ENCODE results near the gene TM7SF2.
"Not testable (repeated sequence)": the region's sequence is repeated elsewhere in the genome, so short reads cannot be mapped to it uniquely, and the experiment has no call there.

Gene TM7SF2

GRCh38 chr11:65115361-65116082, 3.9 kb downstream of the TM7SF2 start:
- no peak for DNase-seq (ENCODE audit: low spot score)

GRCh38 chr11:65116370-65117205, 4.9 kb downstream of the TM7SF2 start:
- DNase-seq (ENCODE audit: low spot score), result peak; percentile 19

DNA sequence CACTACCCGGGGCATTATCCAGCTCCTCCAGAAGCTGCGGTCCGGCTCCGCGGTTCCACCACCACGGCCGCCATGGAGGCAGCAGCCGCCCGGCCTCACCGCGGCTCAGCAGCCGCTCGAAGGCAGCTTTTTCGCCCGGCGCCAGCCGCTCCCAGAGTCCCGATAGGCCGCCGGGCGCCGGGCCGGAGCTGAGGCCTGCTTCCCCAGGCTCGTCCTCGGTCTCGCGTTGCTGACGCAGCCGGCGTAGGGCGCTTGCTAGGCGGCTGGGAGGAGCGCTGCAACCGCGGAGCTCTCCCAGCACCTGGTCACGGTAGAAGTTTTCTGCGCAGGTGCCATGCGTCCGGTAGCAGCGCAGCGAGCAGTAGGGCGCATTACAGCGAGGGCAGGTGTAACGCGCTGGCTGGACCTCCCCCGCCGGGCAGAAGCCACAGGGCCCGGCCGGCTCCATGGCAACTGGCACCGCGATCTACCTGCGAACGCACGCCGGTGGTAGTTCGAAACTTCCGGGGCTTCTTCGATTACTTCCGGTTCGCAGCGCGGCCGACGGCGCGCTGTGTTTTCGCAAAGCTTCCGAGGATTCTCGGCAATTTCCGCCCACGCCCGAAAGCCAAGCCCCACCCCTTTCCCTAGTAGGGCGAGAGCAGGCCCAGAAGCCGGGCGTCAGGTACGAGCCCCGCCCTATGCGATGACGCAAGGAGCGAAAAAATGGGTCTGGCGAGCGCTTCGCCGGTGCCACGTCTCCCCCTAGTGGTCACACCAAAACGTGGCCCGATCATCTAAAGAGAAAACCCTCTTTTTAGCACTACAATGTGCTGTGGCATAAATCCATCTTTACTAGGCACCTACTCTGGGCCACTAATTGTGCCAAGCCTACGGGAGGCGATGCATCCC, 5.8 kb downstream of the TM7SF2 start, which contains the start of gene ZNHIT2:
TSS of gene ZNHIT2 (minus strand) at position 496 of the 891 bp plus-strand sequence. CDS start at position 448, 48 bp downstream.
- peak; percentile 98 for DNase-seq (ENCODE audit: low spot score)

DNA sequence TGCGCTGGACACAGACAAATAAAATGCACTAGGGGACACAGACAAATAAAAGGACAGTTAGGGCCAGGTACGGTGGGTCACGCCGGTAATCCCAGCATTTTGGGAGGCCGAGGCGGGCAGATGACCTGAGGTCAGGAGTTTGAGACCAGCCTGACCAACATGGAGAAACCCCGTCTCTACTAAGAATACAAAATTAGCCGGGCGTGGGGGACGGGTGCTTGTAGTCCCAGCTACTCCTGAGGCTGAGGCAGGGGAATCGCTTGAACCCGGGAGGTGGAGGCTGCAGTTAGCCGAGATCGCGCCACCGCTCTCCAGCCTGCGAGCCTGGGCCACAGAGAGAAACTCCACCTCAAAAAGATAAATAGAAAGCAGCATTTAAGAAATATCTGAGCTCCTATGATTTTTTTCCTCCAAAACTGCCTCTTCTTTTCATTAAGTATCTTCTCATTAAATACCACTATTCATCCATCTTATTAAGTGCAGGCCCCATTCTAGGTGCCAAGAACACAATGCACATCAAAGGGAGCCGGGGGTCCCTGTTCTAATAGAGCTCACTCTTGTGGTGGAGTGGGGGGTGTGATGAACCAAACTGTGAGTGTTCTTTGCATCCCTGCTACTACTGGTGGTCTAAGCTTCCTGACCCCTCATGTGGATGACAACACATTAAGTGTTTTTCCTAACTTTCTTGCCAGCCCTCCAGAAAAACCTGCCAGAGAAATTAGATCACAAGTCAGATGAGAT, 6.6 kb downstream of the TM7SF2 start:
- no peak for DNase-seq (ENCODE audit: low spot score)

GRCh38 chr11:65118891-65119669, 7.4 kb downstream of the TM7SF2 start:
- not testable (repeated sequence) for DNase-seq (ENCODE audit: low spot score)

- no peak for DNase-seq (ENCODE audit: low spot score)
Measured at GRCh38 chr11:65119670-65119995, 8.0 kb downstream of the TM7SF2 start.

GRCh38 chr11:65120831-65121230, 9.2 kb downstream of the TM7SF2 start:
- DNase-seq (ENCODE audit: low spot score), result no peak

DNA sequence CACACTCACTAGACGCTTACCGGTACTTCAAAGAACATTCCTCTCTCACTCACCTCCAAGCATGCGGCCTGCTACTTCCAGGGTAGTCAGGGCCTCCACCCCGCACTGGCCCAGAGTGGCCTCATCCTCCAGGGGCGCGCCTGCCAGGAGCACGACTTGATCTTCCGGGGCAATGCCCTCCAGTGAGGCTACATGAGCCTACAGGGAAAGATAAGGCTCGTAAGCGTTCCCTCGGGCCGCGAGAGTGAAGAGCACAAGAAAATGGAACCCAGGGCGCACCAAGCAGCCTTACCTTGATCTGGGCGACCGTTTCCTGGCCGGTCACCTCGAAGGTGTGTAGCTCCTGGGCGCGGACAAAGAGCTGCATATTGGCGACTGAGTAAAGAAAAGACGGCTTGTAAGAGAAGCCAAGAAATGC, 9.8 kb downstream of the TM7SF2 start:
- DNase-seq (ENCODE audit: low spot score), result no peak

GRCh38 chr11:65121865-65122696, 10.4 kb downstream of the TM7SF2 start, which contains the start of the genes FAU and MRPL49:
FAU (minus strand) TSS chr11:65122134; CDS start chr11:65121813, 321 bp downstream.
MRPL49 (plus strand) TSS chr11:65122321; CDS start chr11:65122347, 26 bp downstream.
- DNase-seq (ENCODE audit: low spot score), result peak; percentile 100

DNA sequence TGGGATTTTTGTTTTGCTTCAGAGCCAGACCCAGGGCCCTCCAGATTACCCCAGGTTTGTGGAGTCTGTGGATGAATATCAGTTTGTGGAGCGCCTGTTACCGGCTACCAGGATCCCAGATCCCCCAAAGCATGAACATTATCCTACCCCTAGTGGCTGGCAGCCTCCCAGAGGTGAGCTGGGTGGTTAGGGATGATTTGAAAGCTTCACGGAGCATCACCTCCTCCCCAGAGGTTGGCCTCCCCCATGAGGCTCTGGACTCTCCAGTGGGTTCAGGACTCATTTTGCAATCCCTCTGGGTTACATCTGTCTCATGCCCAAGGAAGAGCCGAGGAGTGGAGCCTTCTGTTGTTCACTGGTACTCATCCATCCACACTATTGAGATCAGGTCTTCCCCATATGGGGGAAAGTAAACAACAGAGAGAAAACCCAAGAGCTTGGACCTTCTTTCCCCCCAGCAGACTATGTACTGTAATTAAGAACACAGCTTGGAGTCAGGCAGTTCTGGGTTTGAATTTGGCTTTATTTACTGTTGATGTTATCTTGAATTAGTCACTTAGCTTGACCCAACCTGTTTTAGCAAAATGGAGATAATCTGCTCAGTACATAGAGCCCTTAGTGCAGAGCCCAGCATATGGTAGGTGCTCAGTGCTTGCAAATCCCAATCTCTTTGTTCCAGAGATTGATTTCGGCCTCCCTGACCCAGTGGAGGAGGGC, 13.0 kb downstream of the TM7SF2 start:
- no peak for DNase-seq (ENCODE audit: low spot score)

GRCh38 chr11:65125197-65126056, 13.8 kb downstream of the TM7SF2 start:
- no peak for DNase-seq (ENCODE audit: low spot score)

DNA sequence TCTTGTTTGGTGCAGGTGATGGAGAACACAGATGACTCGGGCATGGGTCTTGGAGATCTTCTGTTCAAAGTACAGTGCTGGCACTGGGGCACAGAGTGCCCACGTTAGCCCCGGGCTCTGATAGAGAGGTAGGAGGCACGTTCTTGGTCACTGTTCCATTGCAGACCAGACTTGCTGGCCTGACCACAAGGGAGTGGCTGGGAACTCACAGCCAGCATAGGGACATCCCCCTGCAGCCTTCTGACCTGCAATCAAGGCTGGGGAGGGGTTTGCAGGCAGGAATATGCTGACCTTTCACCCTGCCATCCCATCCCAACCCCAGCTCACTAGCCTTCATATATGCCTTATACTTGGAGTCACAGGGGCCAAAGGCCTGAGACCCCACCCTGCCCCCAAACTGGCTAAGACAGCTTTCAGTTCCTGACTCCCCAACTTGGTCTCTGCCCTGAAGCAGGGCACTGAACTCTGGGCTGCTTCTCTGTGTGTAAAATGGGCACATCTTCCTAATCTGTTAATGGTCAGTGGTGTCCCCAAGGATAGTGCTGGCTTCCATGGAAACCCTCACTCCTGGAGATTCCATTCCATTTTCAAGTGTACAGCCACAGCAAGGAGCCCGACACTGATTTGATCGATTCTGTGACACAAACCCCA, 15.1 kb downstream of the TM7SF2 start:
- DNase-seq (ENCODE audit: low spot score), result no peak

- DNase-seq (ENCODE audit: low spot score), result no peak
Measured at GRCh38 chr11:65127473-65128181, 16.0 kb downstream of the TM7SF2 start.

DNA sequence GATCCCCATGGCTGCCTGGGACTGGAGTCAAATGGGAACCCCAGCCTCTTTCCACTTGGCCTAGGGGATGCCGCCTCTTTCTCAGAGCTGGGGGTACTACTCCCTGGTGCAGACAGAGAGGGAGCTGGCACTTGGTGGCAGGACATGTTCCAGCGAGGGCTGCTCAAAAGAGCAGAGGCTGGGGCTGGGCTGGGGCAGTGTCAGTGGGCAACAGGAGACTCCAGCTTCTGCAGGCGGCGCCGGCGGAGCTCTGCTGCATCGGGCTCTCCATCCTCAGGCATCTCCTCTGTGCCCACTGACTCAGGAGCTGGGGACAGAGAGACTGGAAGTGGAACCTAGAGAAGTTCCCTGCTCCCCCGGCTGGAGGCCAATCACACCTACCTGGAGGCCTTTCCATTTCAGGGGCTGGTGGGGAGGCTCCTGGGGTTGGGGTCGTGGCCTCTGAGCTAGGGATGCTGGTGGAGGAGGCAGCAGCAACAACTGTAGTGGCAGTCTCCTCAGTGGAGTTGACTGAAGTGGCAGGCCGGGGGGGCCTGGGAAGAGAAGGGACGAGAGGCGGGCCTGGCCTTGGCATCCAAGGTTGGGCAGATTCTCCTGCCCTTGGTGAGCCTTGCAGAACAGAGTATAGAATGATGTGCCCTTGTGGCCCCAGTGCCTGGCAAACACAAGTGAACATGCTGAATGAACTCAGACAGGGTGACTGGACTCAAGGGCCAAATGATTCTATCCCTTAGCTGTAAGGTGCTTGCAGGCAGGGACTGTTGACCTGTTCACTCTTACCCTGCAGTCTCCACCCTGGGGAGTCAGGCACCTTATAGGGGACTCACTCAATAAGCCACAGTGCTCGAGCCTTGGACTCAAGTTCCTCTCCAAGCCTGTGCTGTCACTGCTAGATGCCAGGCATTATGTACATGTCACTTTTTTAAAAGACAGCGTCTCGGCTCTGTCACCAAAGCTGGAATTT, 16.8 kb downstream of the TM7SF2 start:
- no peak for DNase-seq (ENCODE audit: low spot score)

DNA sequence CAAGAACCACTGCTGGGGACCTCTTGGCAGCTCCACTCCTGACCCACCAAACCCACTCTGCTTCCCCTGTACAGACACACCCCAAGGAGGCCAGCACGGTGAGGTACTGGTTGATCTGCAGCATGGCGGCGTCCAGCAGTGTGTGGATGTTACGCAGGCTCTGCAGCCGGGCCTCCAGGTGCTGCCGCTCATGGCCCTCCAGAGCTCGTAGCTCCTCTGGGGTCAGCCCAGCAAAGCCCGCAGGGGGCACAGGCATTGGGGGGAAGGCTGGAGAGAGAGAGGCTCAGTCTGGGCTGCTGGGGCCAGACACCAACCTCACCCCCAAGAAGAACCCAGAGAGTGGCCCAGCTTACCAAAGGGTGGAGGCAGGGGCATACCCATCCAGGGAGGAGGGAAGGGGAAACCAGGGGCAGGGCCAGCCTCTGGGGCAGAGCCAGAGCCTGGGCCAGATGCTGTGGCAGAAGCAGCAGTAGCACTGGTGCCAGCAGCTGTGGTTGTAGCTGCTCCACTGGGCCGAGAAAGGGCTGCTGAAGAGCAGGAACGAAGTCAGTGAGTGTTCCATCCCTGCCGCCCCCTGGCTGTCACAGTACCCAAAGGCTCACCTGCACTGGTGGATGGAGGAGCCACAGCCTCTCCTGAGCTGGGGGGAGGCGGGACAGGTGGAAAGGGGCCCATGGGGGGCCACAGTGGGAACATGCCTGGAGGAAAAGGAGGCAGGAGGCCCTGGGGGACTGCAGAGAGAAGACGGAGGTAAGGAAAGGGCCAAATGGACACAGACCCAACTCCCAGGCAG, 18.2 kb downstream of the TM7SF2 start:
- DNase-seq (ENCODE audit: low spot score), result no peak

Measured in LoVo (cell line).